PC-9 (cell line): Measurements from ENCODE around the gene JUND.

Source experiments
- EZH2 ChIP-seq: fragments of 200-600 bp; sonication (generic); IDR thresholded peaks from 2 replicates; pipeline ENCODE4 v1.8.0; 2017; ENCODE audit warnings: antibody characterized with exemption, low read depth
- TF ChIP-seq, protein P1 (sequence below): fragments of 200-600 bp; sonication (generic); conservative IDR thresholded peaks from 2 replicates; pipeline ENCODE4 v1.6.1; 2017; ENCODE audit warnings: mixed run types, antibody characterized with exemption, mild to moderate bottlenecking, moderate library complexity

DNA sequence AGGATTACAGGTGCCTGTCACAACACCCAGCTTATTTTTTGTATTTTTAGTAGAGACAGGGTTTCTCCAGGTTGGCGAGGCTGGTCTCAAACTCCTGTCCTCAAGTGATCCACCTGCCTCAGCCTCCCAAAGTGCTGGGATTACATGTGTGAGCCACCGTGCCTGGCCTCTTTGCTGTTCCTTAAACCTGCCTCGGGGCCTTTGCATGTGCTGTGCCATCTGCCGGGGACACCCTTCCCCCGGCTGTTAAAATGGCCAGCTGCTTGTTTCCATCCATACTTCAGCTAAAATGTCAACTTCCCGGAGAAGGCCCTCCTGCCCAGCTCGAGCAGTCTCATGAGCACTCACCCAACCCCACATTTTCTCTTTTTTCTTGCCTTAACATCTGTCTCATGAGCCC, 36.1 kb downstream of the JUND start:
- TF ChIP-seq, protein P1, sequence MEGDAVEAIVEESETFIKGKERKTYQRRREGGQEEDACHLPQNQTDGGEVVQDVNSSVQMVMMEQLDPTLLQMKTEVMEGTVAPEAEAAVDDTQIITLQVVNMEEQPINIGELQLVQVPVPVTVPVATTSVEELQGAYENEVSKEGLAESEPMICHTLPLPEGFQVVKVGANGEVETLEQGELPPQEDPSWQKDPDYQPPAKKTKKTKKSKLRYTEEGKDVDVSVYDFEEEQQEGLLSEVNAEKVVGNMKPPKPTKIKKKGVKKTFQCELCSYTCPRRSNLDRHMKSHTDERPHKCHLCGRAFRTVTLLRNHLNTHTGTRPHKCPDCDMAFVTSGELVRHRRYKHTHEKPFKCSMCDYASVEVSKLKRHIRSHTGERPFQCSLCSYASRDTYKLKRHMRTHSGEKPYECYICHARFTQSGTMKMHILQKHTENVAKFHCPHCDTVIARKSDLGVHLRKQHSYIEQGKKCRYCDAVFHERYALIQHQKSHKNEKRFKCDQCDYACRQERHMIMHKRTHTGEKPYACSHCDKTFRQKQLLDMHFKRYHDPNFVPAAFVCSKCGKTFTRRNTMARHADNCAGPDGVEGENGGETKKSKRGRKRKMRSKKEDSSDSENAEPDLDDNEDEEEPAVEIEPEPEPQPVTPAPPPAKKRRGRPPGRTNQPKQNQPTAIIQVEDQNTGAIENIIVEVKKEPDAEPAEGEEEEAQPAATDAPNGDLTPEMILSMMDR, result no peak
- TF ChIP-seq EZH2, result no peak
